Activated CD8-positive, alpha-beta memory T cell treated with anti-CD3 and anti-CD28 coated beads for 1 hour (primary cell): ENCODE data around the gene CUL7.
"Not testable (repeated sequence)": the region's sequence is repeated elsewhere in the genome, so short reads cannot be mapped to it uniquely, and the experiment has no call there.

Experiments
- DNase-seq, 2 donors: peaks; one replicate each; pipeline ENCODE4 v3.0.0-alpha.2; 2020; ENCODE audit warnings: low read depth in 1 of 2; ENCODE audit errors: extremely low read depth in 1 of 2

The CUL7 gene

DNA sequence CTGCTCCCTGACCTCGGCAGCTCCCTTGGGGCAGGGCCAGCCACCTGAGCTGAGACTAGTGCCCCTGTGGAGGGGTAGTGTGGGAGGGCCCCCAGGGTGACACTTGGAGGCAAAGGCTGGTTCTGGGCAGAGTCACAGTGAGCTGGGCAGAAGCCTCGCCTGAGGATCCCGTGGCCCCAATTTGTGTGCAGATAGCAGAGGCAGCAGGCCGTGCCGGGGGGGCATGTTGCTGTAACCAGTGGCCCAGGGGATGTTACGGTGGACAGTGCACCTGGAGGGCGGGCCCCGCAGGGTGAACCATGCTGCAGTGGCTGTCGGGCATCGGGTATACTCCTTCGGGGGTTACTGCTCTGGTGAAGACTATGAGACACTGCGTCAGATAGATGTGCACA lies 36.7 kb downstream of the CUL7 start:
- no peak for DNase-seq

DNA sequence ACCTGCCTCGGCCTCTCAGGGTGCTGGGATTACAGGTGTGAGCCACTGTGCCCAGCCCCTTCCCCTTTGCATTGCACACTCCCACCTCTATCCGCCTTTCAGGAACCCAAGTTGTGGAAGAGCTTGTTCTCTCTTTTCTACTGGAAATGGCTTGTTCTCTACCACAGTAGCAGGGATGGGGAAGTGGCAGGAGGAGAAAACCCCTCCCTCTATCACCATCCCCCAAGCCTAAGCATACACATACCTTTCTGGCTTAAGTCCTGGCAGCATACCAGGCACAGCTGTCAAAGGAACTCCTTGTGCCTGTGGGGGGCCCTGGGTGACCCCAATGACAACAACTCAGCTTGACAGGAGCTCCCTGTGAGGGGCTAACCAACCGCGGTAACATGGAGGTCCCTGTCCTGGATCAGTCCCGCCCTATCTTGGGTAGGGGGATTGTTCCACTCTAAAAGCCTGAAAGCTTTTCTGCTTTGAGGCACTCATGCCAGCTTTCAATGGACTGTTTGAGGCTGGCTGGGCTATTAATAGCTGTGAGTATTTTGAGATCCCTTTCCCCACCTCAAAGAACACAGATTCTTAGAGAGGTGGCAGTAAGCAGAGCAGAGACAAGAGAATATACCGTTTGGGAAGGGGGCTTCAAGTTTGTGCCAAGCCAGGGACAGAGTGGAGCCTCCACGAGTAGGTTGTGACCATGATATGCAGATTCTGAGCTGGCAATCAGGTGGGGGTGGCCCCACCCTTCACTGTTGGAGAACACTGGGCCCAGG lies 37.3 kb downstream of the CUL7 start:
- no peak for DNase-seq

DNA sequence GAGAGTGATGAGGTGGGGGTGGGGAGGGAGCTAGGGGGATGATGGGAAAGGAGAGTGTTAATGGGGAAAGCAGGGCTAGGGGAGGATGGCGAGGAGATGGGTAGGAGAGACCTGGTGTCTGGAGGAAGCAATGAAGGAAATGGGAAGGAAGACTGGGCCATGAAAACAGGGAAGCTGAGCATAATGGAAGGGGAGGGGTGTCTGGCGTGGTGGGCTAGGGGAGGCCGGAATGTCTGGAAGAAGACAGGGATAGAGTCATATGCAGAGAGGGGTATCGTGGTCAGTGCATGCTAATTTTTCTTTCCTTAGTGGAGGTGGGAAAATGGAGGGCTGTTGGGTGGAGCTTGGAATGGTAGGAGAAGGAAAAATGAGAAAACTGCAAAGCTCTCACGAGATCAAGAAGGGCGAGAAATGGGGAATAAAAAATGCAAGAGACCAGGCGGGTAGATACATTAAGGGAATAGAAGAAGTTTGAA lies 39.2 kb downstream of the CUL7 start:
- DNase-seq: no peak

DNA sequence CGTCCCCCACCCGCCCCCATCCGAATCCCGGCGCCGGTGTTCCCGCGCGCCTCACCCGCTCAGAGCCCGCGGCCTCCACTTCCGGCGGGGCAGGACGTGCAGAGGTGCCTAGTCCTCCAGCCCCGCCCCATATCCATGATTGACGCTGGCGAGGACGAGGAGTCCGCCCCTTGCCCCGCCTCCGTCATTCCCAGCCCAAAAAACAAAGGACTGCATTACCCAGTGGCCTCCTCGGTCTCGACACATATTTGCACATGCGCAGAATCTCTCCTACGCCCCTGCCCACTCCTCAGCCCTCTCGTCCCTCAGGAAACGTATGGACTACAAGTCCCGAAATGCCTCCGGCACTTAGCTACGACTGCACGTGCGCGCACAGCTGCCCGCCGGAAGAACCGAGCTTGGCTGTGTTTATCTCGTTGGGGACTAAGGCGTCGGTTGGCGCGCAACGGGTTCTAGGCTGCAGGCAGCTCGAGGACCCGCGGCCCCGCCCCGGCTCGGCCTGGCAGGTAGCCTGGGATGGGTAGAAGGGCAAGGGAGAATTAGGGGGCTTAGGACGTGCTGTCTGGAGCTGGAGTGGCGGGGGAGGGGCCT lies 39.7 kb downstream of the CUL7 start, which contains the start of the genes KLHDC3 and MEA1:
Gene KLHDC3 (plus strand): TSS at position 407 of the 591 bp plus-strand sequence. CDS start 2,944 bp downstream, outside the sequence.
Gene MEA1 (minus strand): TSS at position 104 of the 591 bp plus-strand sequence. CDS start 133 bp downstream, outside the sequence.
- peak; percentile 93 to 98 for DNase-seq

DNA sequence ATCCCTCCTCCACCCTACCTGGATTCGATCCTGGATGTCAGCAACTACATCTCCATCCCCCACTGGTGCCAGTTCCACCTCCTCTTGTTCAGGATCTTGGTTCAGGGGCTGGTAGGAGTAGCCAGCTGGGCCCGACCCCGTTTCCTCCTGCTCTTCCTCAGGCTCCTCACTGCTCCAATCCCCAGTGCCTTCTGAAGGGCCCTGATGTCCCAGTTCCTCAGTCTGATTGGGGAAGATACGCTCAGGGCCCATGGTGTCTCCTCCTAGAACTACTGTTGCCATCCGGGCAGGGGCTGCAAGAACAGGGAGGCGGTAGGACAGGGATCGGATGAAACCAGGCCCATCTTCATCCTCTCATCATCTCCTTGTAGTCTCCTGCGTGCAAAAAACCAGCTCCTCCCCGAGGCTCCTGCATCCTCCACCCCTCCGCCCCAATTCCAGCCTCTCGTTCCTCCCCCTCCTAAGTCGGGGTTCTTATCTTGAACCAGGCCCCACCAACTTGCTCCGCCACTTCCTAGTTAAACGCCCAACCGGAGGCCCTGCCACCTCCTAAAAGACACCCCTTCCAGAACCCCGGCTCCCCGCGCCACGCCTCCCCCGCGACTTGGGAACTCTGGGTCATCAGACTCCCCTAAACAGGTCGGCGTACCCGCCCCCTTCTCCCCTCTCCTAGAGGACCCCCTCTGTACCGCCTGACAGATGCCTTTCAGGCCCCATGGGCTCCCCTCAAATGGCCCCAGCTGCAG lies 40.4 kb downstream of the CUL7 start:
- peak in 1 of 2 donors; percentile 29 for DNase-seq

DNA sequence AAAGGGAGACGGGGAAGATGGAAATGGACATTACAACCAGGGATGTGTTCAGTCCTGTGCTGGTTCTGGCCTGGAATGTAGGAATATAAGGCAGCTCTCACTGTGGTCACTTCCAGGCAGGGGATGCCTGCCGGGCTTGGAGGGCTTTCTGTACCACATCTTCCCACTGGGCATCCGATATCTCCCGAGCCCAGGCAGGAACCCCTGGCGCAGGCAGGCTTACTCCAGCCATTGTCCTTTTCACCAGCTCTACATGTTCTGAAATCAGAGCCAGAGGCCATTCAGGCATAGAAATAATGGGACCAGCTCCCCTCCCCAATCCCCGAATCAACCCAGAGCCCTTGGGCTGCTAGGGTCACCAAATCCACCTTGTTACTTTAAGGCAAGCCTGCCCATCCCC lies 41.3 kb downstream of the CUL7 start:
- DNase-seq: no peak

GRCh38 chr6:43011207-43011606 lies 42.4 kb downstream of the CUL7 start:
- no peak for DNase-seq

DNA sequence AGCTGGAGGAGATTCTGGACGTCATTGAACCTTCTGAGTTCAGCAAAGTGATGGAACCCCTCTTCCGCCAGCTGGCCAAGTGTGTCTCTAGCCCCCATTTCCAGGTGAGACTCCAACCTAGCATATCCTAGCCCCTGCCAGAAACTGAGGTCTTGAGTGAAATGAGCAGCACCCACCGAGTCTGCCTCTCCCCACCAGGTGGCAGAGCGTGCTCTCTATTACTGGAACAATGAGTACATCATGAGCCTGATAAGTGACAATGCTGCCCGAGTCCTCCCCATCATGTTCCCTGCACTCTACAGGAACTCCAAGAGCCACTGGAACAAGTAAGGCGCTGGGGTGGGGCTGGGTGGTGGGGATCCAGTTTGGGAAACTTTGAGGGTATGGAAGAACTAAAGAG lies 44.5 kb downstream of the CUL7 start:
- no peak for DNase-seq

- DNase-seq: no peak
These were observed 46.5 kb downstream of the CUL7 start for GRCh38 chr6:43007126-43007525.

- DNase-seq: no peak
These were observed 47.4 kb downstream of the CUL7 start for GRCh38 chr6:43006251-43006650.

GRCh38 chr6:43005844-43006243 lies 47.8 kb downstream of the CUL7 start:
- DNase-seq: no peak

DNA sequence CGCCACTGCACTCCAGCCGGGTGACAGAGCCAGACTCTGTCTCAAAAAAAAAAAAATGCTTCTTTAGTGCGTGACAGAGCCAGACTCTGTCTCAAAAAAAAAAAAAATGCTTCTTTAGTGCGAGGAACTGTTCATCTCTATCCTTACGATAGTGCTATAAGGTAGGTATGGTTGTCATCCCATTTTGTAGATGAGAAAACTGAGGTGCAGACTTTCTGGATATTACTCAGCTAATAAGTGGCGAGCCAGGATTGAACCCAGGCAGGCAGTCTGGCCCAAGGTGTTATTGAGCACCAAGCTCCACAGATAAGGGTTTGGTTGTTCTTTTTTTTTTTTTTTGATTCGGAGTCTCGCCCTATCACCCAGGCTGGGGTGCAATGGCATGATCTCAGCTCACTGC lies 51.8 kb downstream of the CUL7 start:
- no peak for DNase-seq

- DNase-seq: not testable (repeated sequence)
These were observed 55.4 kb downstream of the CUL7 start for GRCh38 chr6:42998205-42998604.

GRCh38 chr6:42996513-42996912 lies 57.1 kb downstream of the CUL7 start:
- DNase-seq: no peak

- no peak for DNase-seq
These were observed 60.2 kb downstream of the CUL7 start for GRCh38 chr6:42993445-42993844.

- no peak for DNase-seq
These were observed 63.7 kb downstream of the CUL7 start for GRCh38 chr6:42989923-42990322.

- DNase-seq: no peak
These were observed 65.1 kb downstream of the CUL7 start for GRCh38 chr6:42988486-42989020.
